Measurements from ENCODE around the gene HTRA1. TPM values are rescaled to one million over a fixed set of nuclear protein-coding genes. Genes with fewer than 3 reads are reported as not detected.

The HTRA1 gene
- total RNA-seq, 1 experiment from 2014 or later = 0.70 TPM

DNA sequence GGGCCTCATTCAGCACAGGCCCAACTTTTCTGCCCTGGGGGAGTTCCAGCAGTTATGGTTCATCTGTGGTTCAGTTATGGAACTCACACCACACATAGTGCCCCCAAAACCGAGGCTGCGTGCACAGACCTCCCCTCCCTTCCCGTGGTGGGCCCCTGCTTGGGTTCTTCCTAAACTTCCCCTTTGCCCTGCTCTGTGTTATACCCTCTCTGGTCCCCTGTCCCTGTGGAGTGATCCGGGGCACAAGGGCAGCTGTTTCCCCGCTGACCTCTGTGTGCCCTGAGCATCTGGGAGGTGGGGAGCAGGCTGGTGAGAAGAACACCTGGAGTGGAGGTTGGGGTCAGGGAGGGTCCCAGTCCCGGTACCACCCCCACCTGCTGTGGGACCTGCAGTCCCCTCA is 39.4 kb downstream of the HTRA1 start:
- no peaks in the 10 kb centered on the region for H3K36me3 ChIP-seq (ENCODE audit: control insufficient read depth, insufficient read depth, low read length)
- DNase-seq = no peak
- TF ChIP-seq, protein P1, sequence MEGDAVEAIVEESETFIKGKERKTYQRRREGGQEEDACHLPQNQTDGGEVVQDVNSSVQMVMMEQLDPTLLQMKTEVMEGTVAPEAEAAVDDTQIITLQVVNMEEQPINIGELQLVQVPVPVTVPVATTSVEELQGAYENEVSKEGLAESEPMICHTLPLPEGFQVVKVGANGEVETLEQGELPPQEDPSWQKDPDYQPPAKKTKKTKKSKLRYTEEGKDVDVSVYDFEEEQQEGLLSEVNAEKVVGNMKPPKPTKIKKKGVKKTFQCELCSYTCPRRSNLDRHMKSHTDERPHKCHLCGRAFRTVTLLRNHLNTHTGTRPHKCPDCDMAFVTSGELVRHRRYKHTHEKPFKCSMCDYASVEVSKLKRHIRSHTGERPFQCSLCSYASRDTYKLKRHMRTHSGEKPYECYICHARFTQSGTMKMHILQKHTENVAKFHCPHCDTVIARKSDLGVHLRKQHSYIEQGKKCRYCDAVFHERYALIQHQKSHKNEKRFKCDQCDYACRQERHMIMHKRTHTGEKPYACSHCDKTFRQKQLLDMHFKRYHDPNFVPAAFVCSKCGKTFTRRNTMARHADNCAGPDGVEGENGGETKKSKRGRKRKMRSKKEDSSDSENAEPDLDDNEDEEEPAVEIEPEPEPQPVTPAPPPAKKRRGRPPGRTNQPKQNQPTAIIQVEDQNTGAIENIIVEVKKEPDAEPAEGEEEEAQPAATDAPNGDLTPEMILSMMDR (IDR thresholded peaks at IDR 0.05; ENCODE audit: insufficient read depth in 1 of 2, low read depth in 1 of 2, low read length in 1 of 2, severe bottlenecking in 1 of 2, unreplicated experiment in 1 of 2) = no peak
- CTCF ChIA-PET = no interaction called here
- no peaks in the 10 kb centered on the region for H3K4me1 Mint-ChIP-seq (ENCODE audit: low read depth, unreplicated experiment)
- no peaks in the 10 kb centered on the region for H3K9me3 ChIP-seq
- POLR2A ChIA-PET = no interaction called here
- no peak overlapping the region for H3K4me3 ChIP-seq (ENCODE audit: low read depth, low read length)
- no peaks in the 10 kb centered on the region for H3K36me3 Mint-ChIP-seq (ENCODE audit: insufficient read depth, unreplicated experiment)
- H3K4me3 Mint-ChIP-seq (ENCODE audit: unreplicated experiment) = no peak overlapping the region
- H3K27me3 ChIP-seq (replicated peaks; ENCODE audit: control insufficient read depth, insufficient read depth, low read length) = no peaks in the 10 kb centered on the region
- H3K4me1 ChIP-seq = no peaks in the 10 kb centered on the region
- no peaks in the 10 kb centered on the region for H3K9me3 Mint-ChIP-seq (ENCODE audit: unreplicated experiment)
- intact Hi-C loops (cut with micrococcal nuclease; ENCODE audit: unreplicated experiment) = no loop called here
- H3K27ac Mint-ChIP-seq (ENCODE audit: unreplicated experiment) = no peak overlapping the region
- no TSS peak for BruUV-seq (replicated peaks)
- H3K27me3 Mint-ChIP-seq (ENCODE audit: insufficient read depth, unreplicated experiment) = peaks cover 2% of the 10 kb centered on the region

DNA sequence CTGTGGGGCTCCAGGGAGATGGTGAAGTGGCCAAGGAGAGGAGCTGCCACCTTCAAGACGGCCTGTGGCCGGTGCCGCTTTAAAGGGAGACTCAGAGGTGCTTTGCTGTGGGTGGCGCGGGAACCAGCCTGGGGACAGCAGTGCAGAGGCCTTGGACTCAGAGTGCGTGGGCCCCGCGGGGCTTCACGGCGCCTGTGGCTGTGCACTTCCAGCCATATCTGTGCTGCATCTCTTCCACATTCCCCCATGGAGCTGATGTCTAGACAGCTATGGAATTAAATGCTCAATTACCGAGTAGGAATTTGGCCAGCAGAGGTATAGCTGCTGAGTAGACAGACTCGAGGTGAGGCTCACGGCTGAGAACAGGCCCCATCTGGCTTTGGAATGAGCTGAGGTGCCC is 41.7 kb downstream of the HTRA1 start:
- intact Hi-C loops (cut with micrococcal nuclease; ENCODE audit: unreplicated experiment) = no loop called here
- CTCF ChIA-PET = no interaction called here
- no peaks in the 10 kb centered on the region for H3K36me3 Mint-ChIP-seq (ENCODE audit: insufficient read depth, unreplicated experiment)
- Histone ChIP-seq H3K27me3 (replicated peaks; ENCODE audit: control insufficient read depth, insufficient read depth, low read length) (no peaks in the 10 kb centered on the region), H3K4me3 (ENCODE audit: low read depth, low read length) (no peak overlapping the region), H3K4me1 (no peaks in the 10 kb centered on the region), H3K36me3 (ENCODE audit: control insufficient read depth, insufficient read depth, low read length) (no peaks in the 10 kb centered on the region), H3K9me3 (no peaks in the 10 kb centered on the region)
- H3K27ac Mint-ChIP-seq (ENCODE audit: unreplicated experiment) = no peak overlapping the region
- H3K27me3 Mint-ChIP-seq (ENCODE audit: insufficient read depth, unreplicated experiment) = peaks cover 2% of the 10 kb centered on the region
- H3K4me1 Mint-ChIP-seq (ENCODE audit: low read depth, unreplicated experiment) = no peaks in the 10 kb centered on the region
- BruUV-seq (replicated peaks) = no TSS peak
- TF ChIP-seq, protein P1 (IDR thresholded peaks at IDR 0.05; ENCODE audit: insufficient read depth in 1 of 2, low read depth in 1 of 2, low read length in 1 of 2, severe bottlenecking in 1 of 2, unreplicated experiment in 1 of 2) = no peak
- POLR2A ChIA-PET = no interaction called here
- no peak for DNase-seq
- no peak overlapping the region for H3K4me3 Mint-ChIP-seq (ENCODE audit: unreplicated experiment)
- no peaks in the 10 kb centered on the region for H3K9me3 Mint-ChIP-seq (ENCODE audit: unreplicated experiment)

DNA sequence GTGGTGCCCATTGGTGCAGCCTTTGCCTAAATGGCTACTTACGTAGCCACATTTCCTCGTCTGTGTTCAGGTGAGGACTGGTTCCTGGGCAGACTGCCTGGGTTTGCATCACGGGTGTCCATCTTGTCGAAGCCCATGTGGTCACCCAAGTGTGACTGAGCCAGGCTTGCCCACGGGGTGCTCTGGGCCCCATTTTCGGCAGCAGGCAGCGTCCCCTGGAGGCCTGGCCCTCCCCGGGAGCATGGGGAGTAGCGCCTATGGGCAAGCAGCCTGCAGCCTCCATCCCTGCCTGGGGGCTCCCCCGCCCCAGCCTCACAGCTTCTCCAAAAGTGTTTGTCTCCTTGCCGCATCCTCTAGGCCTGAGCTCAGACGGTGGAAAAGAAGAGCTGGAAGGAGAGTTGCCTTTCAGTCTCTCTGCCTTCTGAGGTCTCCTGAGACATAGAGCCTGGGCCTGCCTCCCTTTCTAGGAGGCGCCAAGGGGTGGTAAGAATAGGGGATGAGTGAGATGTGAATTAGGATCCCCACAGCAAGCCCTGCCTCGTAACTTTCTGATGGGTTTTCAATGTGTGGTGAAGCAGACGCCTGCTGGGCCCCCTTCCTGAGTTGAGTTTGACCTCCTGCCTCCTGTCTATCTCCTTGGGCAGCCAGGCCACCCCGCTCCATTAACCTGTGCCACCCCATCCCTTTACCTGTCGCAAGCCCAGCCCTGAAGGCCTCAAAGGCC is 42.7 kb downstream of the HTRA1 start:
- TF ChIP-seq, protein P1 (IDR thresholded peaks at IDR 0.05; ENCODE audit: insufficient read depth in 1 of 2, low read depth in 1 of 2, low read length in 1 of 2, severe bottlenecking in 1 of 2, unreplicated experiment in 1 of 2) = no peak
- Mint-ChIP-seq H3K36me3 (ENCODE audit: insufficient read depth, unreplicated experiment) (no peaks in the 10 kb centered on the region), H3K27ac (ENCODE audit: unreplicated experiment) (no peak overlapping the region), H3K4me3 (ENCODE audit: unreplicated experiment) (no peak overlapping the region), H3K27me3 (ENCODE audit: insufficient read depth, unreplicated experiment) (no peaks in the 10 kb centered on the region), H3K9me3 (ENCODE audit: unreplicated experiment) (no peaks in the 10 kb centered on the region), H3K4me1 (ENCODE audit: low read depth, unreplicated experiment) (no peaks in the 10 kb centered on the region)
- Histone ChIP-seq H3K27me3 (replicated peaks; ENCODE audit: control insufficient read depth, insufficient read depth, low read length) (no peaks in the 10 kb centered on the region), H3K36me3 (ENCODE audit: control insufficient read depth, insufficient read depth, low read length) (no peaks in the 10 kb centered on the region), H3K4me1 (no peaks in the 10 kb centered on the region), H3K9me3 (no peaks in the 10 kb centered on the region), H3K4me3 (ENCODE audit: low read depth, low read length) (no peak overlapping the region)
- DNase-seq = no peak
- ChIA-PET POLR2A (no interaction called here), CTCF (no interaction called here)
- intact Hi-C loops (cut with micrococcal nuclease; ENCODE audit: unreplicated experiment) = no loop called here
- no TSS peak for BruUV-seq (replicated peaks)
